T-helper 1 cell treated with Interleukin-12 subunit alpha and Interleukin-12 subunit beta and Interleukin-4 antibody, amounts not matched to agents 30 ng/mL and 1 ng/mL, for 36 hours (primary cell): Measurements from ENCODE around the gene ANKRD53. TPM values are rescaled to one million over a fixed set of nuclear protein-coding genes. Genes with fewer than 3 reads are reported as not detected.

Experiments
- intact Hi-C: fragments of 100-400 bp; cut with micrococcal nuclease; formaldehyde crosslinking; loops from one replicate; pipeline ENCODE4 v1.15.1; 2024
- total RNA-seq: library from RNA; stranded (reverse); gene quantifications from 2 replicates; pipeline ENCODE4 v1.2.3, GENCODE V29; 2022

ANKRD53 gene
- total RNA-seq, 1 donor from 2014 or later, result not detected

DNA sequence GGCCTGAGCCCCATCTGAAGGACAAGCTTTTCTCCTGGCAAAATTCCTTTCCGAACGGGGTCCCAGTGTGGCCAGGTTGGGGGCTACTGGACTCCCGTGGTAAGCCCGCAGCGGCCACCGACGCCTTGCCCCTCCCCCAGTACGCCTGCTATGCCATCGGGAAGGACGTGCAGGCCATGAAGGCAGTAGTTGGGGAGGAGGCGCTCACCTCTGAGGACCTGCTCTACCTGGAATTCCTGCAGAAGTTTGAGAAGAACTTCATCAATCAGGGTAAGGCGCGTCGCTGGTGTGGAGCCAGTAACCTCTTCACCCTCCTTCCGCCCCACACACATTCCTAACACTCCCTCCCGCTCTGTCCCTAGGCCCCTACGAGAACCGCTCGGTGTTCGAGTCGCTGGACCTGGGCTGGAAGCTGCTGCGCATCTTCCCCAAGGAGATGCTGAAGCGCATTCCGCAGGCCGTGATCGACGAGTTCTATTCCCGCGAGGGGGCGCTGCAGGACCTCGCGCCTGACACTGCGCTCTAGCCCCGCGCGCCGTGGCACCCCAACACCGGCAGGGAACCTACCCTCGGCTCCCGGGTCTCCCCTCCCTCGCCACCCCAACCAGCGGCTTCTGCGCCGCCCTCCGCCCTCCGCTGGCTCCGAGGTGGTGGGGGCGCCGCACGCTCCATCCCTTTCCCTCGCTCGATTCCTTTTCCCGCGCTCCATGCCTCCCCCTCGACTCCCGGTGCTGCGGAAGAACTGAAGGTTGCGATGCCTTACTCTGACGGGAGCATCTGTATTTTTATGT lies 13.6 kb upstream of the ANKRD53 start:
- intact Hi-C loops, result loop anchor here (1.0 kb wide), 5 partner anchors 13 to 37 kb away; no protein-coding TSS in a partner anchor

DNA sequence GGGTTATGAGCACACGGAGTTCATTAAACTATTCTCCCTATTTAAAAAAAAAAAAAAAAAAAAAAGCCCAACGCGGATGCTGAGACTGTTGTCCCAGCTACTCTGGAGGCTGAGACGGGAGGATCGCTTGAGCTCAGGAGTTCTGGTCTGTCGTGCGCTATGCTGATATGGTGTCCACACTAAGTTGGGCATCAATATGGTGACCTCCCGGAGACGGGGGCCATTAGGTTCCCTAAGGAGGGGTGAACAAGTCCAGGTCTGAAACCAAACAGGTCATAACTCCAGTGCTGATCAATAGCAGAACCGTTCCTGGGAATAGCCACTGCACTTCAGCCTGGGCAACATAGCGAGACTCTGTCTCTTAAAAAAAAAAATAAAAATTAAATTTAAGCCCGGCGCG lies 12.9 kb upstream of the ANKRD53 start:
- intact Hi-C loops, result loop anchor here (1.0 kb wide), 5 partner anchors 12 to 36 kb away; no protein-coding TSS in a partner anchor

DNA sequence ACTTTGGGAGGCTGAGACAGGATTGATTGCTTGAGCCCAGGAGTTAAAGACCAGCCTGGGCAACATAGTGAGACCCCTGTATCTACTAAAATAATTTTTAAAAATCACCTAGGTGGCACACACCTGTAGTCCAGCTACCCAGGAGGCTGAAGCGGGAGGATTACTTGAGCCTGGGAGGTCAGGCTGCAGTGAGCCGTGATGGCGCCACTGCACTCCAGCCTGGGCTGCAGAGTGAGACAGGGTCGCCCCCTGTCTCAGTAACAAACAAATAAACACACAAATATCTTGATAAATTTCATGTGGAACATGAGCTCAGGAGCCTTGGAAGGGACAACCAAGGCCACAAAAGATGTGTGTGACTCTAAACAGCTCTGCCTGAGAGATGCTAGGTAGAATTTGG lies 11.7 kb upstream of the ANKRD53 start:
- intact Hi-C loops, result no loop called here

DNA sequence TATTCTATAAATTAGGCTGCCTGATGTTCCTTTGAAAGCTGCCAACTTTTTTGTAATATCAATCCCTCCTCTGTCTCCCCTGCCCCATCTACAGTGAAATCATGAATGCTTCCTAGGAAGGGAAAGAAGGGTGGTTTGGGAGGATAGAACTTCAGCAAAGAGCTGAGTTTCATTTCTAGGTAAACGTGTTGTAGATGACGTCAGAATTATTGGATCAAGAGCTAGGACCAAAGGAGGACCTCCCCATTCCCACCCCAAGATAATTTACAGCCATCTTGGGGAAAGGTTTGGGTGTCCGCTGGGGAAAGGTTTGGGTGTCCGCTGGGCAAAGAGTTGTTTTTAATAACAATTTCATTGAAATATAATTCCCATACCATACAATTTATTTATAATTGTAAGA lies 11.2 kb upstream of the ANKRD53 start:
- intact Hi-C loops, result no loop called here

DNA sequence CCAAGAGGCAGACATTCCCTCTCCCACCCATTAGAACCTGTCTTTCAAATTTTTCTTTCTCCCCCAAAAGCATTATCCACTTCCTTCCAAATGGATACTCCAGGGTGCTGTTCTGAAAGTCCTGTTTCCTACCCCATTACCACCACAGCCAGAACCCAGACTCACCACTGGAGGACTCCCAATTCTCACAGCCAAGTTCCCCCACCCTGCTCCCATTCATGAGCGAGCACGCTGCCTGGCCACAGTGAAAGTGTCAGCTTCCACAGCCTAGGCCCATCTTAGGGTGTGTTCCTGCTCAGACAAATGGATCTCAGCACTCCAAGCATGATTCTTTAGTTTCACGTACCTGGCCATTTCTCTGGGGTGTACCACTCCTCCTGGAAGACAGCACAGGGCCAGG lies 3.8 kb upstream of the ANKRD53 start:
- intact Hi-C loops, result loop anchor here (10.0 kb wide), 1 partner anchor 680 kb away; the partner anchor contains the start of gene SNRPG

DNA sequence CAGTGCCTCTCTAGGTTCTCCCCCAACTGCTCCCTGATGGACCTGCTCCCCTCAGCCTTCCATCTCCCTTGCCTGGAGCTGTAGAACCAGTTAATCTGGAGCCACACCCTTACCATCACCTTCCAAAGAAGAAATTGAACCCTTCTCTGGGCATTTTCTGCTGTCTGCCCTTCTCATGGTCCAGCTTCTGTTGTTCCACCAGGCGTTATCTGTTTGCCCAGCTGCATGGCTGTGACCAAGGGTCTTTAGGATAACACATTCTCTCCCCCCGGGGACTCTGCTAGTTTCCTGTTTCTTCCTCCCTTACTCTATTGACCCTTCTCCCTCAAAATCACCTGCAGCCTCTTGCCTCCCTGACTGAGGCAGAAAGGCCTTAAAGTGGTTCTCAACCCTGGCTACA lies 3.2 kb upstream of the ANKRD53 start:
- intact Hi-C loops, result loop anchor here (5.0 to 10.0 kb wide), 2 partner anchors 157 to 680 kb away; partner anchors contain the start of genes MCEE, MPHOSPH10 and SNRPG

DNA sequence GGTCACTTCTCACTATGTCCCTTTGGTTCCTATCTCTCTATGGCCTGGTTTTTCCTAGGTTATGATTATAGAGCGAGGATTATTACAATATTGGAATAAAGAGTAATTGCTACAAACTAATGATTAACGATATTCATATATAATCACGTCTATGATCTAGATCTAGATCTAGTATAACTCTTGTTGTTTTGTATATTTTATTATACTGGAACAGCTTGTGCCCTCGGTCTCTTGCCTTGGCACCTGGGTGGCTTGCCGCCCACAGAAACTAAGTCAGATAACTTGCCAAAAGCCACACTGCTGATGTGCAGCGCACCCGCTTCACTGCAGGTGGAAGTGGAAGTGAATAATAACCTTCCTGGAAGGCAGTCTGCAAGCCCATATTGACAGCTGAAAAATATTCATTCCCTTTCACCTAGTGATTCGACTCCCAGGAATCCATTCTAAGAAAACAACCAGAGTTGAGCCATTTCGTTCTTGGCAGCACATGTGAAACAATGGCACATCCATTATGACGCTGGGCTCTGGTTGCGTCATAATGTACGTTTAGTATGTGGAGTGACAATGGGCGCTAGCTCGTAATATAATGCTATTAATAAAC lies 725 bp upstream of the ANKRD53 start:
- intact Hi-C loops, result loop anchor here (1.0 to 10.0 kb wide), 9 partner anchors 8 to 1333 kb away; partner anchors contain the start of genes MCEE, MPHOSPH10, NAGK and PAIP2B

DNA sequence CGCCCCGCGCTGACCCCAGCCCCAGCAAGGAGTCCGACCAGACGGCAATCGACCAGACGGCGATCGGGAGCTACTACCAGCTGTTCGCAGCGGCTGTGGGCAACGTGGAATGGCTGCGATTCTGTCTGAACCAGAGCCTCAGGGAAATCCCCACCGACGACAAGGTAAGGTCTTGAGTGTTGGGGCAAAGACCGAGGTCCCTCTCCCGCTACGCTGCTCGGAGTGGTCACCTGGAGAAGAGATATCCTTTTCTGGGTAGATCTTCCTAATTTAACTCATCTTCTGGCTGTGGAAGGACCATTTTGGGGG lies 704 bp downstream of the ANKRD53 start:
- intact Hi-C loops, result loop anchor here (5.0 to 10.0 kb wide), 2 partner anchors 153 to 684 kb away; partner anchors contain the start of genes MCEE, MPHOSPH10 and SNRPG

DNA sequence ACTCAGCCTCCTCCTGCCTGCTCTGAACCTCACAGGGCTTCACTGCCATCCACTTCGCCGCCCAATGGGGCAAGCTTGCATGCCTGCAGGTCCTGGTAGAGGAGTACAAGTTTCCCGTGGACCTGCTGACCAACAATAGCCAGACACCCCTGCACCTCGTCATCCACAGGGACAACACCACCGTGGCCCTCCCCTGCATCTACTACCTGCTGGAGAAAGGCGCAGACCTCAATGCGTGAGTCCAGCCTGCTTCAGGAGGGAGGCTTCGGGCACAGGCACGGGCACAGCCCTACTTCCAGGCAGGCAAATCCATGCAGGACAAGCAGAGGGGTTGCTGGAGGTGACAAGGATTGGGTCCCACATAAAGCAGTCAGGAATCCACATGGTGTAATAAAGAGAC lies 1.2 kb downstream of the ANKRD53 start:
- intact Hi-C loops, result loop anchor here (5.0 to 10.0 kb wide), 2 partner anchors 153 to 685 kb away; partner anchors contain the start of genes MCEE, MPHOSPH10 and SNRPG

DNA sequence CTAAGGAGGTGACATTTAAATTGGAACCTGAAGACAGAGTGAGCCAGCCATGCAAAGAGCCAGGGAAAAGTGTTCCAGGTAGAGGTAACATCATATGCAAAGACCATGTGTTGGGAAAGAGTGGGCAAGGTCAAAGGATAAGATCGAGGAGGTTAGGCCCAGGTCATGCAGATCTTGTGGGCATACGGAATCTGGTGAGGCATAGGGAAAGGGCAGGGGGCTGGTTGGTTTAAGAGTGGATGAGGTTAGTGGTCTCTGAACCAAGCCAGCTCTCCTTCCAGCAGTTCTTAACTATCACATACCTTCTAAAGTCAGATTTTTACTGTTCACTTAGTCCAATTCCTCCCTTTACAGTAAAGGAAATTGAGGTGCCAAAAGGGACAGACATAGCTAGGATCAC lies 3.0 kb downstream of the ANKRD53 start:
- intact Hi-C loops, result no loop called here

DNA sequence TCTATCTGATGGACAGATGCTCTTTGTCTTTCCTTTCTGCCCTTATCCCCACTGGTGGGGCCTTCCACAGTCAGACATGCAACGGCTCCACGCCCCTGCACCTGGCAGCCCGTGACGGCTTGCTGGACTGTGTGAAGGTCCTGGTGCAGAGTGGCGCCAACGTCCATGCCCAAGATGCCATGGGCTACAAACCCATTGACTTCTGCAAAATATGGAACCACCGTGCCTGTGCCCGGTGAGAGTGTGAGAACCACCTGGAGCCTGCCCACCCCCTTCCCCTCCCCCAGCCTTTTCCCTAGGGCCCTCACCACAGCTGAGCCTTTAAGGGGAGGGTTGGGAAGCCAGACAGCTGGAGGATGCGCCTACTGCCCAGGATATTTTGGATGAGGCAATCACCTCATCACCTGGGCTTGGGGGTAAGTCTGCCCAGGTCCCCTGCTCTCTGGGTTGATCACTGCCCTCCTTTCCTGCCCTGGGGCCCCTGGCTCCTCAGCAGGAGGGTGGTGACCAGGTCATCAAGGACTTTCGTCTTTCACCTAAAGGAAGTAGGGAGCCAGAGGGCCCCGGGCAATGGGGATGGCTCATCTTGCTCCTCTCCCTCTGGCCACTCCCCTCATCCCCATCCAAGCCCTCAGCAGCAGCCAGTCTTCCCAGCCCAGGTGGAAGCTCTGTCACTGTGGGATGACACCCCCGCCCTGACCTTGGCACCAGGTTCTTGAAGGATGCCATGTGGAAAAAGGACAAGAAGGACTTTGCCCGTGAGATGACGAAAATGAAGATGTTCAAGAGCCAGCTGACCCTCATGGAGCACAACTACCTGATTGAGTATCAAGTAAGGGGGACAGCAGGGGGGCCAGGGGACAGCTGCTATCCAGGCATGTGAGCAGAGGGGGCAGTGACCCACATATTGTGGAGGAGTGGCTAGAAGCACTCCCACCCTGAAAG lies 3.7 kb downstream of the ANKRD53 start:
- intact Hi-C loops, result no loop called here

DNA sequence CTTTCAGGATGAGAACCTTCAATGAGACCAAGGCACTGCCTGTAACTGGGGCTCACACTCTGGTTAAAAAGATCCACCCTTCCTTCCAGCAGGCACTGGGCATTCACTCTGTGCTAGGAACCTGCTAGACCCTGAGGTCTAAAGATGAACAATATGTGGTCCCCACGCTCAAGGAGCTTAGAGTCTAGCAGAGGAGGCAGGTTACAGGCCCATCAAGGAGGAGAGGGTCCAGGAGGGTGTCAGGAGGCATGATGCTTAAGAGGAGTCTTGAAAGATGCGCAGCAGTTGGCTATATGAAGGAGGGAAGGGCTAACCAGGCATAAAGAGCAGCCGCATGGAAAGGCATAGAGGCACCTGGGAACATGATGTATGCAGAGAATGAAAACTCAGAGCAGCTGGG lies 4.5 kb downstream of the ANKRD53 start:
- intact Hi-C loops, result no loop called here

DNA sequence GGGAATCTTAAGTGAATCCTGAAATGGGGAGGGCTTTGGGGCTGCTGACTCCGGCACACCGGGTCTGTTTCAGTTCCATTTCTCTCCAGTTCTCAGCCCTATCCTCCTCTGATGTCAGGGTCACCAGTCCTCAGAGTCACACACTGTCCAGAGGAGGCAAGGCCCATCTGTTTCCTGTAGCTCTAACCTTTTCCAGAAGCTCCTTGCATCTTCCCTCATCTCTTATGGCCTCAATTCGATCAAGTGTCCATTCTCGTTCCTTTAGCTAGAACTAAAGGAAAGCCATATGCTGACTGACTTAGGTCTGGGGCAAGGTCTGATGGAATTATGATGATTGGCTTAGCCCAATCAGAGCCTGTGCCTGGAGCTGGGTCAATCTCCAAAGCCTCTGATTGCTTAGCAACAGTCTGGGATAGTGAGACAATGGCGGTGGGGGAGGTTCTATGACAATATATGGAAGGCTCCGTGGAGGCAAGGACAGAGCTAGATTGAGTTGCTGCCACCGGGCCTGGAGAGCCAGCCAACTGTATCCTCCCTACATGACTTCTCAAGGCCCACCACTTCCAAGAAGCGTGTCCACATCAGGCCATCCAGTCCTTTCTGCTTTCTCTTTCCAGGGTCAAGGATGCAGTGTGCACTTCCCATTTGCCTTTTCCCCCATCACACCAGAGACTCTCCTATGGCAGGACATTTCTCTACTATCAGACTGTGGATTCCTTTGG lies 5.2 kb downstream of the ANKRD53 start:
- intact Hi-C loops, result loop anchor here (1.0 to 2.0 kb wide), 2 partner anchors 18 to 85 kb away; partner anchors contain the start of gene NAGK

DNA sequence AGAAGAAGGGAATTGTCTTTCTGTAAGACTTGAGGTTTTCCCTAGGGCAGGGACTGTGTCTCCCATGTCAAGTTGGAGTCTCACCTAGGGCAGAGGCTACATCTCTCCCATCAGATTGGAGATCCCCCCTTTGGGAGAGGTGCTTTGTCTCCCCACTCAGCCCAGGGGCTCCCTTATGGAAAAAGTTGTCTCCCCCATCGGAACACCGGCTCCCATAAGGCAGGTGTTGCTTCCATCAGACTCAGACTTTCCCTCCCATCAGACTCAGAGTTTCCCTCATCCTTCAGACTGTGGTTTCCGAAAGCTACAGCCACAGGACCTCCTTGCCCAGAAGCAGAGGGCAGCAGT lies 5.8 kb downstream of the ANKRD53 start:
- intact Hi-C loops, result loop anchor here (1.0 to 2.0 kb wide), 2 partner anchors 19 to 85 kb away; partner anchors contain the start of gene NAGK

DNA sequence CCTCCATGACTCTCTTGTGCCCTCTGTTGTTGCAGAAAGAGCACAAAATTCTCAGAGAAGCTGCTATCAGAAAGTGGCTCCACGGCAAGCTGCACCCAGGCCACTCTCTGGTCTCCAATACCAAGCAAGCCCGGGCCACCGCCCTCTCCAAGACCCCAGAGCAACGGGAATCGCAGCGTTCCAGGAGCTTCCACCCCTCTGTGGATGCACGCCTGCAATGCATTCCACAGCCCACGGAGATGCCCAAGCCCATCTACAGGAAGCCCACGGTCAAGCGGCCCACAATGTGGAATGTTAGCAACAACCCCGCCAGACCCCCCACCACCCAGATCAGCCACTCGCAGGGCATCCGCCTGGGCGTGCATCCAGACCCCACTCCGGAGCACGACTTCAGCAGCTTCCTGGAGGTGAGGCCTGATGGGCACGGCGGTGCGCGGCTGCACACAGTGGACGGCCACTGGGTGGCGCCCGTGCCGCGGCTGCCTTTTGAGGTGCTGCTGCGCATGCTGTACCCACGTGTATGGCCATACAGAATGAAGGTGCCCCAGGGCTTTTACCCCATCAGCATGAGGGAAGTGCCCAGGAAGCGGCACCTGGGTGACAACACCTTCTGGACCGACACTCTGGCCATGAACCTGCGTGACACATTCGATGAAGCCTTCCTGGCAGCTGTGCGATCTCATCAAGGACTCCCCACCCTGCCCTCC lies 6.3 kb downstream of the ANKRD53 start:
- intact Hi-C loops, result loop anchor here (1.0 to 2.0 kb wide), 5 partner anchors 7 to 84 kb away; partner anchors contain the start of genes NAGK and TEX261

DNA sequence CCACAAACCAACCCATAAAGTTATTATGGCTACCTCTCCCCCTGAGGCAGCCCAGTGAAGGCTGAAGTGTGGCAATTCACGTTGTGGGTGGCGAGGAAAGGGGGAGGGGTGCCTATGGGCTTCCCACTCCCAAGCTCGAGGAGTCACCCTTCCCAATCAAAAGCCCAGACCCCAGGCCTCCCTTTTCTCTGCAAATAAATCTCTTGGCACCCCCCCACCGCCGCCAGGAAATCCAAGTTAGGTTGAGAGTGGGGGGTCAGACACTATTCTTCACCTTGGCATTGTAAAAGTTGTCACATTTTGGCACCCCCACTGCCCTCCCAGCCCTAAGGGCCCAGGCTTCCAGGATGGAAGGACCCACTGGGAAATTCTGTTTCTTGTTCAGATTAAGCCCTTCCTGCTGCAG lies 6.9 kb downstream of the ANKRD53 start:
- intact Hi-C loops, result loop anchor here (1.0 to 2.0 kb wide), 4 partner anchors 8 to 84 kb away; partner anchors contain the start of genes NAGK and TEX261

DNA sequence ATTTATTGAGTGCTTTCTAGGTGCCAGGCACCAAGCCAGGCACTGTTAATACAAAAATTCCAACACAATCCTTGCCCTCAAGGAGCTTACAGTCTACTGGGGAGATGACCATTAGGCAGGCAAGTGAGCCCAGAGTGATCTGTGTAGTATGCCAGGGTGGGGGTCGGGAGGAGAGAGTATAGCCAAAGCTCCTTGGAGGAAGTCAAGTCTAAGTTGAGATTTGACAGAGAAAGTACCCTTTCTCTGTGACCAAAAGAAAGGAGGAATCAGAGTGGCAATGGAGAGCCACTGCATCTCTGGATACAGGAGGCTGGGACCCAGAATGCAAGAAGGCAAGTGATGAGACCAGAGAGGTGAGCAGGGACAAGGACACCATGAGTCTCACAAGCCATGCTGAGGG lies 7.5 kb downstream of the ANKRD53 start:
- intact Hi-C loops, result loop anchor here (1.0 to 2.0 kb wide), 4 partner anchors 8 to 83 kb away; partner anchors contain the start of genes NAGK and TEX261

DNA sequence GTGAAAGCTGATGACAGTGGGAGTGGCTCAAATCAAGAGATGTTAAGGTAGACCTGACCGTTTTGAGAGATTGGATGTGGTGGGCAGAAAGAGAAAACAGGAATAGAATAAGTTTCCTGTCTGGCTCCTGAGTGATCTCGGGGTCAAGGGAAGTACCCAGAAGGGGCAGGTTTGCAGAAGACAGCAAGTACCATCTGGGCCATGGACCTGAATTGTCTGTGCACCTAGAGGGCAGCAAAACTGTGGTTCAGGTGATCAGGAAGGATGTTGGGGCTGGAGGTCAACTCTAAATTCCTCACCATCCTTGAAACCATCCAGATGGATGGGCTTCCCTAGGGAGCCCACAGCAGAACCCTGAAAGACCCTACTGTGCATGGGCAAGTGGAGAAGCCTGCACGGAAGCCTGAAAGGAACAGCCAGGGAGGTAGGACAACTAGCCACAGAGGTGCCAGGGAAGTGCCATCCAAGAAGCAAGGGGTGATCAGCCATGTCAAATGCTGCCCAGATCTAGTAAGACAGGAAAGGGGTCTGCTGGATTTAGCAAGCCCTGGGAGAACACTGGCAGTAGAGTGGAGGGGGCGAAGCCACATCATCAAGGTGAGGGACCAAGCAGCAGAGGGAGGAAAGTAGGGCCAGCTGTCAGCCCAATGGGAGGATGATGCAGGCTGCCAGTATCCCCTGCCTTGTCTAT lies 8.2 kb downstream of the ANKRD53 start:
- intact Hi-C loops, result no loop called here

DNA sequence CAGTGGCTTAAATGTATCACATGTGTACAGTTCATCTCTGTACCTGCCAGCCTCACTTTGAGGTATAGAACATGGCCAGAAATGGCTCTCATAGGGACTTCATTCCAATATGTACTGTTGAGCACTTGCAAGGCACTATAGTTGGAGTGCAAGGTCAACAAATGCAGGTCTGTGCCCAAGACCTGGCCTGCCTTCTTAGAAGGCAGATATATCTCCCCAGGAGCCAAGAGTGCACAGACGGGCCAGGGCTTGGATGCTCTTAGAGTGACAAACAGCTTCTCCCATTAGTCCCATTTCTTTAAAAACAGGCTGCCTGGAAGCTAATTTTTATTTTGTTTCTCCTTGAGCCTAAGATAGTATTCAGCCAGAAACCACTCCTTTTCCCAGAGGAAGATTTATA lies 9.0 kb downstream of the ANKRD53 start:
- intact Hi-C loops, result no loop called here
